SK-N-SH treated with all-trans-retinoic acid at 6 μM for 48 hours (cell line): ENCODE results near the gene NPEPL1.

Experiments used
- ATAC-seq: fragments of 200-7000 bp; cut with Tn5 transposase; 3 replicates; pipeline ENCODE4 v1.9.1; 2020; ENCODE audit warnings: mild to moderate bottlenecking, moderate library complexity
- ARNTL ChIP-seq: fragments of 450-650 bp; formaldehyde crosslinking; IDR thresholded peaks from 2 replicates; pipeline ENCODE4 v1.5.0; 2020; ENCODE audit warnings: low read depth, mild to moderate bottlenecking, moderate library complexity, borderline replicate concordance
- BACH2 ChIP-seq: fragments of 250-450 bp; sonication (Bioruptor Pico); IDR thresholded peaks from 2 replicates; pipeline ENCODE4 v1.9.0; 2021; ENCODE audit warnings: mild to moderate bottlenecking, borderline replicate concordance
- CREB5 ChIP-seq: fragments of 250-450 bp; sonication (Bioruptor Pico); IDR thresholded peaks from 2 replicates; pipeline ENCODE4 v1.5.1; 2020; ENCODE audit warnings: low read depth, mild to moderate bottlenecking, moderate library complexity
- CSDC2 ChIP-seq: fragments of 250-450 bp; sonication (Bioruptor Pico); IDR thresholded peaks from 2 replicates; pipeline ENCODE4 v1.5.0; 2020; ENCODE audit warnings: mild to moderate bottlenecking, moderate library complexity
- CSRNP3 ChIP-seq: fragments of 250-450 bp; sonication (Bioruptor Pico); IDR thresholded peaks from 2 replicates; pipeline ENCODE4 v1.5.1; 2021; ENCODE audit warnings: mild to moderate bottlenecking, moderate library complexity
- ESRRG ChIP-seq: fragments of 250-450 bp; sonication (Bioruptor Pico); IDR thresholded peaks from 2 replicates; pipeline ENCODE4 v1.6.1; 2021; ENCODE audit warnings: mild to moderate bottlenecking
- GLIS3 ChIP-seq: fragments of 250-450 bp; sonication (Bioruptor Pico); IDR thresholded peaks from 2 replicates; pipeline ENCODE4 v1.5.0; 2020; ENCODE audit warnings: mild to moderate bottlenecking, moderate library complexity
- ISL1 ChIP-seq: fragments of 250-450 bp; sonication (Bioruptor Pico); IDR thresholded peaks from 2 replicates; pipeline ENCODE4 v2.1.2; 2022; ENCODE audit warnings: mild to moderate bottlenecking, moderate library complexity
- PATZ1 ChIP-seq: fragments of 250-450 bp; sonication (Bioruptor Pico); IDR thresholded peaks from 2 replicates; pipeline ENCODE4 v1.8.0; 2020; ENCODE audit warnings: mild to moderate bottlenecking, moderate library complexity, borderline replicate concordance
- POU6F1 ChIP-seq: fragments of 250-450 bp; sonication (Bioruptor Pico); IDR thresholded peaks from 2 replicates; pipeline ENCODE4 v1.8.0; 2021; ENCODE audit warnings: low read depth, mild to moderate bottlenecking, moderate library complexity, borderline replicate concordance
- PPARA ChIP-seq: fragments of 250-450 bp; sonication (Bioruptor Pico); IDR thresholded peaks from 2 replicates; pipeline ENCODE4 v1.5.0; 2020; ENCODE audit warnings: mild to moderate bottlenecking, borderline replicate concordance
- RARB ChIP-seq: fragments of 250-450 bp; sonication (Bioruptor Pico); IDR thresholded peaks from 2 replicates; pipeline ENCODE4 v1.8.0; 2021; ENCODE audit warnings: mild to moderate bottlenecking, moderate library complexity
- SNAI2 ChIP-seq: fragments of 250-450 bp; sonication (Bioruptor Pico); IDR thresholded peaks from 2 replicates; pipeline ENCODE4 v1.5.0; 2020; ENCODE audit warnings: mild to moderate bottlenecking, moderate library complexity
- TCF4 ChIP-seq: fragments of 250-450 bp; sonication (Bioruptor Pico); IDR thresholded peaks from 2 replicates; pipeline ENCODE4 v1.8.0; 2021; ENCODE audit warnings: mild to moderate bottlenecking, moderate library complexity, borderline replicate concordance
- TOX ChIP-seq: fragments of 250-450 bp; sonication (Bioruptor Pico); IDR thresholded peaks from 2 replicates; pipeline ENCODE4 v1.8.0; 2021; ENCODE audit warnings: mild to moderate bottlenecking, moderate library complexity, borderline replicate concordance
- TSHZ2 ChIP-seq: fragments of 250-450 bp; sonication (Bioruptor Pico); IDR thresholded peaks from 2 replicates; pipeline ENCODE4 v1.5.0; 2020; ENCODE audit warnings: mild to moderate bottlenecking, moderate library complexity
- ZC3H10 ChIP-seq: fragments of 250-450 bp; sonication (Bioruptor Pico); IDR thresholded peaks from 2 replicates; pipeline ENCODE4 v1.5.1; 2021; ENCODE audit warnings: mild to moderate bottlenecking, moderate library complexity
- ZFP3 ChIP-seq: fragments of 250-450 bp; sonication (Bioruptor Pico); IDR thresholded peaks from 2 replicates; pipeline ENCODE4 v1.5.0; 2020; ENCODE audit warnings: mild to moderate bottlenecking, moderate library complexity
- ZFP30 ChIP-seq: fragments of 450-650 bp; formaldehyde crosslinking; IDR thresholded peaks from 2 replicates; pipeline ENCODE4 v1.5.0; 2022; ENCODE audit warnings: mild to moderate bottlenecking, moderate library complexity
- ZNF565 ChIP-seq: fragments of 450-650 bp; formaldehyde crosslinking; conservative IDR thresholded peaks from 2 replicates; pipeline ENCODE4 v1.5.0; 2020; ENCODE audit warnings: low read depth, mild to moderate bottlenecking, moderate library complexity
- ZNF70 ChIP-seq: fragments of 450-650 bp; formaldehyde crosslinking; IDR thresholded peaks from 2 replicates; pipeline ENCODE4 v1.5.0; 2020; ENCODE audit warnings: mild to moderate bottlenecking, moderate library complexity
- ZNF8 ChIP-seq: fragments of 450-650 bp; formaldehyde crosslinking; IDR thresholded peaks from 2 replicates; pipeline ENCODE4 v1.5.0; 2020; ENCODE audit warnings: mild to moderate bottlenecking, moderate library complexity

NPEPL1 gene

GRCh38 chr20:58646257-58646656, 46.3 kb upstream of the NPEPL1 start (continued):
- TF ChIP-seq PATZ1 (CRISPR knock-in tag) (no peak), TCF4 (CRISPR knock-in tag) (no peak), ZC3H10 (CRISPR knock-in tag) (no peak), ARNTL (CRISPR knock-in tag) (no peak), ISL1 (CRISPR knock-in tag) (no peak), ZNF565 (CRISPR knock-in tag) (no peak), ESRRG (CRISPR knock-in tag) (no peak), RARB (CRISPR knock-in tag) (no peak), BACH2 (CRISPR knock-in tag) (no peak)
- TF ChIP-seq, all 23 proteins: peak for 0

- ATAC-seq, result no peak
- no peak for TF ChIP-seq ZC3H10 (CRISPR knock-in tag)
- no peak for TF ChIP-seq ZNF8 (CRISPR knock-in tag)
- TF ChIP-seq TOX, result no peak
- TF ChIP-seq RARB (CRISPR knock-in tag), result no peak
- no peak for TF ChIP-seq ZFP30 (CRISPR knock-in tag)
- no peak for TF ChIP-seq PATZ1 (CRISPR knock-in tag)
- no peak for TF ChIP-seq CREB5 (CRISPR knock-in tag)
- TF ChIP-seq TSHZ2, result no peak
- TF ChIP-seq POU6F1 (CRISPR knock-in tag), result no peak
- no peak for TF ChIP-seq GLIS3 (CRISPR knock-in tag)
- TF ChIP-seq CSRNP3, result no peak
- TF ChIP-seq PPARA (CRISPR knock-in tag), result no peak
- no peak for TF ChIP-seq ARNTL (CRISPR knock-in tag)
- no peak for TF ChIP-seq SNAI2 (CRISPR knock-in tag)
- TF ChIP-seq ZFP3, result no peak
- TF ChIP-seq BACH2 (CRISPR knock-in tag), result no peak
- no peak for TF ChIP-seq CSDC2 (CRISPR knock-in tag)
- TF ChIP-seq ZNF70, result no peak
- TF ChIP-seq TCF4 (CRISPR knock-in tag), result no peak
- no peak for TF ChIP-seq ZNF565 (CRISPR knock-in tag)
These were observed 45.9 kb upstream of the NPEPL1 start for GRCh38 chr20:58646703-58647102.
